Head of caudate nucleus (tissue), 42 donors: ENCODE measurements around the gene MKNK1.

Source experiments
- DNase-seq, 42 donors: peaks; one replicate each; pipeline versions ENCODE4 v3.0.0 to v3.0.0-alpha.2; 2020 to 2021; ENCODE audit warnings: mixed read lengths in 7 of 42
- intact Hi-C: fragments of 100-400 bp; cut with DNase I; formaldehyde crosslinking; loops from one replicate; pipeline ENCODE4 v1.15.0; 2022

Gene MKNK1

GRCh38 chr1:46517932-46518498 is 86.1 kb downstream of the MKNK1 start:
- no peak for DNase-seq
- intact Hi-C loops, result no loop called here

DNA sequence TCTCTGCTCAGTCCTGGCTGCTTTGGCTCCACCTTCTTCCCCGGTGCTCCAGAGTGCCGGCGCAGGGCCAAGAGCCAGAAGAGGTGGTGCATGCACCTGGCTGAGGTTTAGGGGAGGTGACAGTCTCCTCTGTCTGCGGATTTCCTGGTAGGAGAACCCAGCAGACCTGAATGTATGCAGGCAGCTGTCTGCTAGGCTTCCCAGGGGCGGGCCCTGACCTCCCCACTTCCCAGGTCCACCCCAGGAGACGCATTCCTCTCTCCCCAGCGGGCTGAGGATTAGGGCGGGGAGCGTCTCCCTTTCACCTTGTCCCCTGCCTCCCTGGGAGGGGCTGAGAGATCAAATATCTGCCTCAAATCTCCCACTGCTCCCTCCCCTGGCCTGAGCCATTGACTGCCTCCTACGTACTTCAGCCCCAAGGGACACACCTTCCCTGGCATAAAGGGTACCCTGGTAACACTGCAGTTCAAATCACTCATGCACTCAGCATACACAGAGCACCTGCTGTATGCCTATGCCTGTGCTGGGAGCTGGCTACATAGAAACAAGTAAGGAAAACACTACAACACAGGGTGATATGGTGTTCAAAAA is 87.0 kb downstream of the MKNK1 start:
- DNase-seq, result no peak
- intact Hi-C loops, result no loop called here

DNA sequence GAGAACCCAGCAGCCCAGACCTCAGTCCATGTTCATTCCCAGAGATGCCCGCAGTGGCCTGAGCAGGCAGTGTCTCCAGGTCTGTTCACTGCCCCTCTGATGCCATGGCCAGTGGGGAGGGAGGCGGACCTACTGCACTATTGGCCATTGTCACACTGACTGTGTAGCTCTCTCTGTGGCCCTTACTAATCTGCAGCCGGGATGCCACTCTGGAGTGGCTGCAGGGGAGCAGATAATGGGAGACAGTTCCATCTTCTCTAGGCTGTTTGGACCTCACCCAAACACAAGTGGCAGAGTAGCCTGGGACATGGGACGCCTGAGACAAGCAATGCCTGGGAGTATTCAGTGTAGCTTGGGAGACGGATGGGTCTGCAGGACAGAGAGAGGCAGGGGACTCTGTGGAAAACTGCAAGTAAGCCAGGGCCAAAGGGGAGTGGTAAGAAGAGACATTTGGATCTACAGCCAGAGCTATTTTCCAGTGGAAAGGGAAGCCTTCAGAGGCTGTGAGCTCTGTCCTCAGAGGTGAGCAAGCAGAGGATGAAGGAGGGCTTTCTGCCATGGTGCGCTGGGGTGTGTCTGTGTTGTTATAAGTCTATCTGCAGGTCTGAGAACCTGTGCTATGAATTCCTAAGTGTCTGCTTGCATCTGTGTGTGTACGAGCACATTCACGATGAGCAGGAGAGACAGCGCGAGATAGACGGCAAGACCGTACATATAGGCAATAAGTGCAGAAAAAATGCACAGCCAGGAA is 87.7 kb downstream of the MKNK1 start:
- intact Hi-C loops, result no loop called here

DNA sequence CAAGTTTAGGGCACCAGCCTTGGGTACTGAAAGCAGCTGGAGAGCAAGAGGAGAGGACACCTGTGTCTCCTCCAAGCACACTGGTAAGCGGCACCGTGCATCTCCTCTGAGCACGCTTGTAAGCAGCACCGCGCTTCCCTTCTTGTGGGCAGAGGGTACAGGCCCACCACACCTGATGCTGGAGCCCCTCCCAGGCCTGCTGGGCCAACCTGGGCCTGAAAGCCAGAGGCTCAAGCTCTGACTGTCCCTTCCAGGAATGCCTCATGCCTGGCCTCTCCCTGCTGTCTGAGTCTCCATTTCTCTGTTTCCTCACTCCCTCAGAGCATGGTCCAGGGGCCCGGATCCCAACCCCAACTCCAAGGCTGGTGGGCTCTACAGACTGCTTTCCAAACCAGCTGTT is 88.5 kb downstream of the MKNK1 start:
- intact Hi-C loops, result no loop called here
- DNase-seq, result no peak

More for the DNA sequence above, 87.7 kb downstream of the MKNK1 start:
- DNase-seq, result no peak

GRCh38 chr1:46513536-46513935 is 90.5 kb downstream of the MKNK1 start:
- DNase-seq, result no peak
- intact Hi-C loops, result no loop called here

DNA sequence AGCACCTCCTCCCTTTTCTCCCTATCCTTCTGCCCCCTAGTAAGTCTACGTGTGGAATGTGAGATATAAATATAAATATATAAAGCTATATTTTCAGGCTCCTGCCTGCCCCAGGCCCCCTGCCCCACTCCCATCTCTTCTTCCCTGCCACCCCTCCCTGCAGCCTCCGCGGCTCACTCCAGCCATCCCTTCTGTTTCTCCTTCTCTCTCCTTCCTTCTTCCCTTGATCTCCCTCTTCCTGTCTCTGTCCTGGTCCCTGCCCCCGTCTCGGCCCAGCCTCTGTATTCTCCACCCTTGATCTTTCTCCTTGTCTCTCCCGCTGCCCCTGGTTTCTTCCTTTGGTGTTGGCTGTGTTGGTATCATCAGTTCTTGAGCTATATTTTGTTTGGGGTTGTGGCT is 91.3 kb downstream of the MKNK1 start:
- intact Hi-C loops, result no loop called here
- DNase-seq, result no peak

GRCh38 chr1:46512135-46512791 is 91.8 kb downstream of the MKNK1 start:
- intact Hi-C loops, result no loop called here
- no peak for DNase-seq

GRCh38 chr1:46510998-46511365 is 93.1 kb downstream of the MKNK1 start:
- DNase-seq, result no peak
- intact Hi-C loops, result no loop called here

- intact Hi-C loops, result no loop called here
- DNase-seq, result no peak
Measured at GRCh38 chr1:46510341-46510997, 93.6 kb downstream of the MKNK1 start.

DNA sequence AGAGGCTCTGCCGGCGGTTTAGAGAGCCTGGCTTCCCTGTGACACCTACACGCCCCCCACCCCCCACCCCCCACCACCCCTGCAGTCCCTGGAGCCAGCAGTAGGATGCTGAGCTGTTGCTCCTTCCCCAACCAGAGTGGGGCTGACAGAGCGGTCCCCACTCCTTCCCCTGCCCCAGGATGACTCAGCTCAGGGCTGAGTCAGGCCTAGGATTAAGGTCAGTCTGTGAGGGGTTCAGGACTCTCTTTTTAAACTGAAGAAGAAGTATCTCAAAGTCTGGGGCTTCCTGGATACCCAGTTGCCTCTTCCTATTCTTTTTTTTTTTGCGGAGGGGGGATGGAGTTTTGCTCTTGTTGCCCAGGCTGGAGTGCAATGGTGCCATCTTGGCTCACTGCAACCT is 95.3 kb downstream of the MKNK1 start:
- intact Hi-C loops, result no loop called here
- DNase-seq, result no peak
